Measurements from ENCODE around the gene CREB3L2. TPM values are rescaled to one million over a fixed set of nuclear protein-coding genes. Genes with fewer than 3 reads are reported as not detected.

The CREB3L2 gene
- total RNA-seq, 4 donors from 2014 or later, result 43.5 to 73.0 (median 51.2) TPM

- peaks cover 0 to 16% (median 0%) of the 10 kb centered on the region in 3 donors for H3K36me3 ChIP-seq
- no peak overlapping the region for H3K4me3 ChIP-seq
- H3K27ac ChIP-seq, result peak overlapping the region in 2 of 4 donors; percentile 56 to 70
- no peaks in the 10 kb centered on the region for H3K27me3 ChIP-seq
- no peak for TF ChIP-seq CTCF (IDR thresholded peaks at IDR 0.05)
- no peak for DNase-seq (ENCODE audit: low spot score in 2 of 2)
- peaks cover 0 to 60% (median 4%) of the 10 kb centered on the region in 4 donors for H3K4me1 ChIP-seq
- no peaks in the 10 kb centered on the region for H3K9me3 ChIP-seq
- 37 to 44% methylated on average over 6 of the region's 6 CpGs for WGBS, 2 donors
These were observed 81.1 kb downstream of the CREB3L2 start for GRCh38 chr7:137920637-137921399.

GRCh38 chr7:137919987-137920386 is 81.9 kb downstream of the CREB3L2 start:
- Histone ChIP-seq H3K4me1 (peaks cover 0 to 53% (median 4%) of the 10 kb centered on the region in 4 donors), H3K27ac (peak overlapping the region in 2 of 4 donors; percentile 56 to 70)

GRCh38 chr7:137916980-137917645 is 84.8 kb downstream of the CREB3L2 start:
- peak overlapping the region in 2 of 4 donors; percentile 72 to 81 for H3K27ac ChIP-seq
- 39 to 41% methylated on average over 9 of the region's 9 CpGs for WGBS, 2 donors
- peaks cover 0 to 36% (median 0%) of the 10 kb centered on the region in 3 donors for H3K36me3 ChIP-seq
- peaks cover 0 to 48% (median 4%) of the 10 kb centered on the region in 4 donors for H3K4me1 ChIP-seq
- H3K4me3 ChIP-seq, result no peak overlapping the region
- TF ChIP-seq CTCF (IDR thresholded peaks at IDR 0.05) (no peak), POLR2A (IDR thresholded peaks at IDR 0.05) (no peak), EP300 (IDR thresholded peaks at IDR 0.05) (no peak)
- DNase-seq (ENCODE audit: low spot score in 2 of 2), result no peak
- H3K9me3 ChIP-seq, result no peaks in the 10 kb centered on the region
- no peaks in the 10 kb centered on the region for H3K27me3 ChIP-seq

More at GRCh38 chr7:137919987-137920386, 81.9 kb downstream of the CREB3L2 start:
- no peaks in the 10 kb centered on the region for H3K9me3 ChIP-seq
- no peak for DNase-seq (ENCODE audit: low spot score in 2 of 2)
- no peaks in the 10 kb centered on the region for H3K27me3 ChIP-seq
- TF ChIP-seq EP300 (IDR thresholded peaks at IDR 0.05) (no peak), POLR2A (IDR thresholded peaks at IDR 0.05) (no peak), CTCF (IDR thresholded peaks at IDR 0.05) (no peak)
- 69 to 91% methylated on average over 1 of the region's 1 CpG for WGBS, 2 donors
- peaks cover 0 to 19% (median 0%) of the 10 kb centered on the region in 3 donors for H3K36me3 ChIP-seq
- H3K4me3 ChIP-seq, result no peak overlapping the region

- TF ChIP-seq POLR2A (IDR thresholded peaks at IDR 0.05) (no peak), EP300 (IDR thresholded peaks at IDR 0.05) (no peak), CTCF (IDR thresholded peaks at IDR 0.05) (no peak)
These were observed 85.3 kb downstream of the CREB3L2 start for GRCh38 chr7:137916564-137916963.

GRCh38 chr7:137915266-137915665 is 86.6 kb downstream of the CREB3L2 start:
- DNase-seq (ENCODE audit: low spot score in 2 of 2), result no peak
- Histone ChIP-seq H3K36me3 (peaks cover 0 to 53% (median 0%) of the 10 kb centered on the region in 3 donors), H3K27me3 (no peaks in the 10 kb centered on the region), H3K4me3 (no peak overlapping the region), H3K27ac (no peak overlapping the region), H3K4me1 (peaks cover 0 to 31% (median 2%) of the 10 kb centered on the region in 4 donors), H3K9me3 (no peaks in the 10 kb centered on the region)
- WGBS, 2 donors, result 75 to 76% methylated on average over 3 of the region's 3 CpGs
- TF ChIP-seq CTCF (IDR thresholded peaks at IDR 0.05), result no peak
- TF ChIP-seq EP300 (IDR thresholded peaks at IDR 0.05), result no peak
- no peak for TF ChIP-seq POLR2A (IDR thresholded peaks at IDR 0.05)

More at GRCh38 chr7:137916564-137916963, 85.3 kb downstream of the CREB3L2 start:
- Histone ChIP-seq H3K36me3 (peaks cover 0 to 41% (median 0%) of the 10 kb centered on the region in 3 donors), H3K27me3 (no peaks in the 10 kb centered on the region), H3K4me1 (peaks cover 0 to 43% (median 4%) of the 10 kb centered on the region in 4 donors), H3K4me3 (no peak overlapping the region), H3K27ac (peak overlapping the region in 2 of 4 donors; percentile 72 to 81), H3K9me3 (no peaks in the 10 kb centered on the region)
- DNase-seq (ENCODE audit: low spot score in 2 of 2), result no peak
- WGBS, 2 donors, result 86 to 92% methylated on average over 8 of the region's 8 CpGs
